Measurements from ENCODE around the gene HNRNPA1L2.
"Not testable (repeated sequence)": the region's sequence is repeated elsewhere in the genome, so short reads cannot be mapped to it uniquely, and the experiment has no call there.

Gene HNRNPA1L2

DNA sequence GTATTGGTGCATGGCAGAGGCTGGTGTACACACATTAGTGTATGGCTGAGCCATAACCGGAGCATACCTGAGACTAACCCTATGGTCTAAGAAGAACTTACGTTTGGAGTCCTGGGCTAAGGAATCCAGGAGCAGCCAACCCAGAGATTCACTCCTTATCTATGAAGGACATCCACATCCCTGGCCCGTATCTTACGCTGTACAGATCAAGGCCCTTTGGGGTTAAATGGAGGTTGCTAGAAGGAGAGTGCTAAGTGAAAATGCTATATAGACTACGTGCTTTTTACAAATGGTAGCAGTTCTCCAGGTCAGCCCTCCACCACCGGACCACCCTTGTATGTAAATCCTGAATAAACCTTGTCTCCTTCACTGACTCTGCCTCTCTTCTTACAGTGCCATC lies 8.5 kb downstream of the HNRNPA1L2 start:
- DNase-seq: no peak

DNA sequence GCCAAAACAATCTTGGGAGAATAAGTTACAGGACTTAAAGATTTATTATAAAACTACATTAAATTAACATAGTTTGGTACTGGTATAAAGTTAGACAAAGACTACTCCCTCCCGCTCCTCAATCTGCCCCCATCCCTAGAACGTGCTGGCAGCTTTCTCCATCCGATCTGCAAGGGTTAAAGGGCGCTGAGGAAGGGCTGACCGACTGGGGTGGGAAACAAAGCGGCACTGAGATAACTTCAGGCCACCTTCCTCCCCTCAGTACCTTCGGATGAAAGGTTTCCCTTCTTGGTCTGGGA lies 9.6 kb downstream of the HNRNPA1L2 start:
- DNase-seq: no peak

DNA sequence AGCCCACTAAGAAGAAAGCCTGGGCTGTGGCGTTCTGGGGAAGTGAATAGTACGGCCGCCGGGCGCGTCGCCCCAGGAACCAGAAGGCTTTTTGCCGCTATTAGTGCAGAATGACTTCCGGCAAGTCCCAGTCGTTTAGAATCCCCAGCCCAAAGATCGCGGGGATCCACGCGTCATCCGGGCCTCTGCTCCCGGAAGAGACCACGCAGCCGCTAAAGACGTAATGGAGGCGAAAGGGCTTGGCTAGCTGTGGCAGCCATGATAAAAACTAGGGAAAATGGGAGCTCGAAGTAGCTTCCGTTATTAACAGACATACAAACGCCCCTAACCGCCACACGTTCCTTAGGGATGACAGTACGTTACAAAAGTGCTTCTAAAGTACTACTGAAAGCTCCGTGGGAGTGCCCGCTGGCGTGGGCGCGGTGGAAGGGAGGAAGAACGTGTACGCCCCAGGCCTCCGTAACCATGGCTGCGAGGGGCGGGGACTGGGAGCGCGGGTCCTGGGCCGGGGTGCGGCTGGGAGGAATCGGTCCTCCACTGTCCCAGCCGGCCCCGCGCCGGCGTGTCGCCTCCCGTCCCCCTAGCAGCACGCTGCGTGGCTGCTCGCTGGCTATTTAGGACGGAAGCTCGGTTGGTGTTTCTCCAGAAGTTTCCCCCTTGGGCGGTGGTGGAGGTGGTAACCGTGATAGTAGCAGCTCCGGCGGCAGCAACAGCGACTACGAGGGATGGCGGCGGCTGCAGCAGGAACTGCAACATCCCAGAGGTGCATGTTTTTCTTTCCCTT lies 10.2 kb downstream of the HNRNPA1L2 start, which contains the start of gene SUGT1:
SUGT1 (plus strand) TSS at position 641 of the 784 bp plus-strand sequence; CDS start at position 726, 85 bp downstream.
- peak; percentile 95 for DNase-seq

DNA sequence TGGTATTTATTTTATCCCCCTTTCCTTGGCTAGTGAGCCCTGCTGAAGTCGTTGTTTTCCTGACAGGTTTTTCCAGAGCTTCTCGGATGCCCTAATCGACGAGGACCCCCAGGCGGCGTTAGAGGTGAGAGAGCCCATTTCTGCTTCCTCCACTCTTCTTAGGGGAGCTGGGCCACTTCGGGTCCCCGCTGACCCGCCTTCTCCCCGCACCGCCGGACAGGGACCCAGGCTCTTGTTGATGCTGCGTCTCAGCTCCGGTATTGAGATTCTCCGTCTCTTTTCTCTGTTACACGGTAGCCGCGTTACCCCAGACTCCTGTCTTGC lies 10.7 kb downstream of the HNRNPA1L2 start:
- no peak for DNase-seq

DNA sequence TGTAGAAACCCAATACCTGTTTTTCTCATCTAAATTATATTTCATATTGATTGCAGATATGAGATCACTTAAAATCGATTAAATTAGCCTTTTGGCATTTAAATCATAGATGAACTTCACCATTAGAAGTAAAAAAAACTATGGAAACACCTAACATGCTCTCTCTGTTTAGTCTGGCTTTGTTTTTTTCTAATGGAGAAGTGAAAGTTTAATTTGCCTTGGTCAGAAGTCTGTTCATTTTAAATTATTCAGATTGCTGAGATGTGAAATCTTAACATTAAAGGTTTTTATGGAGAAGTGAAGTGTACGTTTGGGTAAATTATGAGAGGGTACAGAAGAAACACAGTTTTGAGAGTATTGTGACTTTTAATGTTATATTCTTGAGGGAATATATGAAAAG lies 17.1 kb downstream of the HNRNPA1L2 start:
- DNase-seq: no peak

DNA sequence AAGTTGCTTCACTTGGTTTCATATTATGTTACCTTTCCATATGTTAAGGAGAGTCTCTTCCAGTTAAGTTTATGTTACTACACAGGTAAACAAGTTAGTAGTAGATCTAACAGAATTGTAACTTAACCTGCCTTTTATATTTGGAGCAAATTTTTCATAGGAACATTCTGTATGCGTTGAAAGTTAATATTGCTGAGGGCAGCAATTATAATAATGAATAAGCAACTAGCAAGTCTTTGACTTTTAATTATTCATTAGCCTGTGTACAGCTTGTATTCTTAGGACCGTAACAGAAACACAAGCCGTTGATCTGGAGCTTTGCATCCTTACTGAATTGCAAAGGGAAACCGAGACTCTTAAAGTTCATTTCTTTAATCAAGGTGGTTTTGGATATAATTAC lies 22.0 kb downstream of the HNRNPA1L2 start:
- DNase-seq: no peak

DNA sequence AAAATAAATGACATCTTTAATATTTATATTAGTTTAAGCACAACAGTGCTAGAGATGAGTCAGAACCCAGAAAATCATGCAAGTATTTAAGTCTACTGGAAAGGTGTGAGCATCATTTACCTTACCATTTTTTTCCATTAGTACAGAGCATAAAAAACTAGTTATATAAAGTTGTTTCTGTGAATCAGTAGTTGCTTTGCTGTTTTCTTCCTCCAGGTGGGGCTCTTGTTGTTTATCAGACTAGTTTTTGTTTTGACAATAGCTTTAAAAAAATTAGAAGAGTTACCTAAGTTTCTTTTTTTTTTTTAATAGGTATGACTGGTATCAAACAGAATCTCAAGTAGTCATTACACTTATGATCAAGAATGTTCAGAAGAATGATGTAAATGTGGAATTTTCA lies 23.1 kb downstream of the HNRNPA1L2 start:
- DNase-seq: peak; percentile 8

DNA sequence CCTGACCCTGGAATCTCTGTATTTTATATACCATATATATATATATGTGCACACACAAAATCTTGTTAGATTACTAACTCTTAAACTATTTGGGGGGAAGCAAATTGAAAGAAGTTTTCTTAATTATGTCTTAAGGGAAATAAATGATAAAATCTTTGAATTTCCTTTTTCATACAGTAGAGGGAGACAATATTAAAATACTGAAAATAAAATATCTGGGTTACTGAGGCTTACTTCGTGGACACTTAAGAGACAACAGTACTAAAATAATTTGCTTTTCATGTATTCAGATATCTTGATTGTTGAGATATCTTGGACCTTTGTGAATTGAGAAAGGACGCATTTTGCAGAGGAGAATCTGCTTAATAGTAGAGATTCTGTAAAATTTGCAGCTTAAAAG lies 27.4 kb downstream of the HNRNPA1L2 start:
- DNase-seq: no peak

DNA sequence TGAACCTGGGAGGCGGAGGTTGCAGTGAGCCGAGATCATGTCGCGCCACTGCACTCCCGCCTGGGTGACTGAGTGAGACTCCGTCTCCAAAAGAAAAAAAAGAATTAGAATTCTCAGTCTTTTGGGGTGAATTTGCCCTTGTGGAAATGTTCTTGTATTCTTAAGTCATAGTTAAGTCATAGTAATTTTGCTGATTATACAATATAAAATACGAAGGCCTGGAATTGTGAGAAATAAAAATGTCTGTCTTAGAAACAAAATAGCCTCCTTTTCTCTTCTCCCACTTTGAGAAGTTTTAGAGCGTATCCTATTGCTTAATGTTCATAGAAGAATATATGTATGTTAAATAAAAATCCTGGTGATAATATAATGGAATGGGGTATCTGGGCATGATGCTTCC lies 28.5 kb downstream of the HNRNPA1L2 start:
- no peak for DNase-seq

DNA sequence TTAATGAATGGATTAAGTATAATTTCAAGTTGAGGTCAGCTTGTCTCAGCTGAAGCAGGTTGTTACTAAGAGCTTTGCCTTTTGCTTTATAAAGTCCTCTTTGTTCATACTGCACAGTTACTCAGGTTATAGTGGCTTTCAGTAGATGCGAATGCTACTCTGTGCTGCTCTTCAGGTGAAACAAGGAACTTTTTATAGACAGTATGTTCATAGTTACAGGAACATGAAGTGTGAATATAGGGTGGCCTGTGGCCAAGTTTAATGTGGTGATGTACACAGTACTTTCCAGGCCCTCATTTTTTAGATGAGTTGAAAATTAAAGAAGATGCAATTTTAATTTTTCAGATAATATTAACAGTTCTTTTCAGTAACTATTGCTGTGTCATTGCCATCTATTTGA lies 31.2 kb downstream of the HNRNPA1L2 start:
- DNase-seq: no peak

DNA sequence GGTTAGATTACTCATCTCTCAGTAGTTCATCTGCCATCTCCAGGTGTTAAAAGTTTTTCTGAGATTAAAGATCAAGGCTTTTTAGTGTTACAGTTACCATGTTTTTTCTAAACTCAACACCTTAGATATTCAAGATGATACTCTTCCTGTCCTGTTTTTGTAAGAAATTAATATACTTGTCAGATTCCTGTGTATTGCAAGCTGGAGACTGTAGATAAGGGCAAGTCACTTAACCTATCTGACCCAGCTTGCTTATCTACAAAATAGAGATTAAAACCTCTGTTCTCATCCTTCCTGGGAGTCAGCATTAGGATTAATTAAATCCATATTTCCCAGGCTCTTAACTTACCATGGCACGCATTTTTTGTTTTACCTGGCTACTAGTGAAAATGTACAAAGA lies 35.6 kb downstream of the HNRNPA1L2 start:
- no peak for DNase-seq

DNA sequence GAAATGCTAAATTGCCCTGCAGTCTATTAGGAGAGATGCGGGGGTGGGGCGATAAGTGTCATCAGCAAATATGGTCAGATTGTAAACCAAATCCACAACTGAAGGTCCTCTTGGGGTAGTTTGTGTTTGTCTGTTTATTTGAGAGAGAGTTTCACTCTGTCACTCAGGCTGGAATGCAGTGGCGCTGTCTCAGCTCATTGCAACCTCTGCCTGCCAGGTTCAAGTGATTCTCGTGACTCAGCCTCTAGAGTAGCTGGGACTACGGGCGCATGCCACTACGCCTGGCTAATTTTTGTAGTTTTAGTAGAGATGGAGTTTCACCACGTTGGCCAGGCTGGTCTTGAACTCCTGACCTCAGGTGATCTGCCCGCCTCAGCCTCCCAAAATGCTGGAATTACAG lies 43.6 kb downstream of the HNRNPA1L2 start:
- not testable (repeated sequence) for DNase-seq

DNA sequence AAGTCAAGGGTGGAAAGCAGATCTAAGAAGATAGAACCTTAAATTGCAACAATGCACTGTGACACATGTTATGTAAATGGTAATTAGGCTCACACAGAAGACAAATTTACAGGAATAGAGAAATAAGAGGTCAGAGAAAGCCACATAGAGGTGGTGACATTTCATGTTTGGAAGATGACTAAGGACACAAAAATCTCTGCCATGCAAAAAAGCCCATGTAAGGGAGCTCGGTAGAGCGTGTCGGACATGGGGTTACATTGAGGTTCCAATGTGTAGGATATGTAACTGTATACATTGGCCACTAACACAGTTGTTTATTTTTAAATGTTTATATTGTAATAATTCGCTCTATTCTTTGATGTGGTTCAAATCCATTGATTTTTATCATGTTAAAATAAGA lies 44.1 kb downstream of the HNRNPA1L2 start:
- no peak for DNase-seq
